GM19455 (cell line): Measurements from ENCODE around the gene TXLNB.
A peak's percentile ranks its signal among the peaks of the same experiment; 100 is the strongest.
"Not testable (repeated sequence)": the region's sequence is repeated elsewhere in the genome, so short reads cannot be mapped to it uniquely, and the experiment has no call there.

ENCODE experiments used
- ATAC-seq: cut with Tn5 transposase; IDR thresholded peaks from one replicate; pipeline ENCODE4 v1.9.1; 2021; ENCODE audit not compliant: unreplicated experiment

TXLNB gene

DNA sequence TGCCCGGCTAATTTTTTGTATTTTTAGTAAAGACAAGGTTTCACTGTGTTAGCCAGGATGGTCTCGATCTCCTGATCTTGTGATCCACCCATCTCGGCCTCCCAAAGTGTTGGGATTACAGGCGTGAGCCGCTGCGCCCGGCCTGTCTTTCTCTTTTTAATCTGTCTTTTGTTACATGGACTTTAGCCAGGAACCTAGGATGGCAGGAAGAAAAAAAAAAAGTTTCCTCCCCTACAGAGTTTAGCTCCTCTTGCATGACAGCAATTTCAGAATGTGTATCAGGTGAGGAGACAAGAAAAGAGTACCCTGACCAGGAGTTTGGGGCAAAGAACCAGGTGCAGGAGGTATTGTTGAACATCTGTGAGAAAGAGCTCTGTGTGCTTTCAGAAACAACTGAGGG is 21.4 kb upstream of the TXLNB start:
- ATAC-seq: no peak

DNA sequence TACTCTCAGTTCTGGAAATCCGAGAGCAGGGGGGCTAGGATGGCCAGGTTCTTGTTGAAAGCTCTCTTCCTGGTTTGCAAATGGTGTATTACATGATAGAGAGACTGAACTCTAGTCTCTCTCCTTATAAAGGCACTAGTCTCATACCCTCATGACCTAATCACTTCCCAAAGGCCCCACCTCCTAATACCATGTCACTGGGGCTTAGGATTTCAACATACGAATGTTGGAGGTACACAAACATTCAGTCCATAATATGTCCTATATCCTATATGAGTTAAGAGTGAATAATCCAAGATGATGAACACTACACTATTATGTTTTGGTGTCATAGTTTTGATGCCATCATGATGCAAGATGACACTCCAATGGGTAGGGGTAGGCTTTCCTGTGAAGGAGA is 20.0 kb upstream of the TXLNB start:
- ATAC-seq: no peak

DNA sequence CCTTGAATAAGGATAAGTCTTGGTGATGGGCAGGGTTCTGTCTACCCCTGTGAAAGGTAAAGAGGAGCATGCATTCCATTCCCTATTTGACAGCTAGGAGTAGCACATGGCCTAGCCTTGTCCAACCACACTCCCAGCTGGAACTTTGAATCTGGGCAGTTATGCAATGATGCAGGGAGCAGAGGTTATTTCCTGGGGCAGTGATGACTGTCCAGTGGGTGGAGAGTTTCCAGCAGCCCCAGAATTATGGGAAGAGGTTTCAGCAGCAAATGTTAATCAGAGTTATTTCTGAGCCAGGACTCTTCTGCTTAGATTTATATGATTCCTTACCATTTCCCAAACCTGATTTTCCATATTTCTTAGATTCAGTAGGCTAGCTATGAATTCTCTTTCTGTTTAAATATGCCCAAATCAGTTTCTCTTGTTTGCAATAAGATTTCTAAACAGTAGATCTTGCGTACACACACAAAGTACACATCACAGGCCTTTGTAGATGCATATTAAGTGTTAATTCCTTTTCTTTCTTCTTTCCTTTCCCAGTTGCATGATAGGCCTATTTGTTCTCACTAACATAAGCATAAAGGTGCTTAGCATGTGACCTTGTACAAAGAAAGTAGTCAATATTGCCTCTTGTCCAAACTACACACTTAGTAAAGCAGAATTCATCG is 17.3 kb upstream of the TXLNB start:
- no peak for ATAC-seq

DNA sequence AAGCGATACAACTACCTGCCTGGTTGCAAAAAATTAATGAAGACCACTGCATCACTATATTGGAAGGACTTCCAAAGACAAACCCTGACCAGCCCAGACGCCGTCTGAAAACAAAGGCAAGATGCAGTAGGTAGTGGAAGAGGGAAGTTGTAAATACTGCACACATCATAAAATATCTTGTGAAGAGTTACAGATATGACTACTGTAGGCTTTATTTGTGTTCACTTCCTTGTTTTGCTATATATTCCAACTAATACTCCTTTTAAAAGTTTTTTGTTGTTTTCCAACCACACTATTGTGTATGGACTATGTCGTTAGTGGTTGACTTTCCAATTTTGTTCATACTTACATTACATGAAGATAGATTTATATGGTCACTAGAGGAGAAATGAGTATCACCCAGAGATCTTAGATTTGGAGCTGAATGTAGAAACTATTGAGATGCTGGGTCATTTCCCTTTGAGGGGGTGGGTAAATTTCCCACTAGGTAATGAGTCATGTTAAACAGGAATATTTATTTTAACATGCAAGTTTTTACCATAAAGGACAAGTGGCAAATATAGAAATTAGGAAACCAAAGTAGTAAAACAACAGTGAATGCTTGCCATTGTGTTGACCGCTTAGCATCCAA is 16.6 kb upstream of the TXLNB start:
- ATAC-seq: peak; percentile 75

DNA sequence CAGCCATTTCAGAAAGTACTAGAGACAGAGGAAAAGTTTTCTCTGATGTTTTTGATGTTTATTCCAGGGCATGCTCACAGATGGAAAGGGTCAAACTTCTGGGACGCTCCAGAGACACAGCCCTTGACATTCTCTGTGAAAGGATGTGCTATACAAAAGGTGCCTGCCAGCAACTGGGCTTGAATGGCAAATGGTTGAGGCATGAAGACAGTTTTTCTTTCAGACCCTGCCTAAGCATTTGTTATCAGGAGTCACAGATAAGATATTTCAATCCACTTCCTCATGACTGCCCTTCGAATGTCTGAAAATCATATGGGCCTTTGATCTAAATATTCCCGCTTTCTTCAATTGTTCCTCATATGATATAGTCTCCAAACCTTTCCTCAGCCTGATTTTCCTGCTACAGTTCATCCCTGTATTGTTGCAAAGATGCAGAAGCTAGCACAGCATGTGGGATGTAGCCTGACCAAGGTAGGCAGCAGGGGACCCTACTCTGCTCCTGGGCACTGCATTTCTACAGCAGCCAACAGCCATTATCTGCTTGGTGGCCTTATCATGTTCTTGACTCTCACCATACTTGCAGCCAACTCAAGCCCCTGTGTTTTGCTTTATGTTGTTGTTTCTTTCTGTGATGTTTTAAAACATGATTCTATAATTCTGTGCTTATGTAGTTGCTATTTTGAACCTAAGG is 14.6 kb upstream of the TXLNB start:
- ATAC-seq: no peak

DNA sequence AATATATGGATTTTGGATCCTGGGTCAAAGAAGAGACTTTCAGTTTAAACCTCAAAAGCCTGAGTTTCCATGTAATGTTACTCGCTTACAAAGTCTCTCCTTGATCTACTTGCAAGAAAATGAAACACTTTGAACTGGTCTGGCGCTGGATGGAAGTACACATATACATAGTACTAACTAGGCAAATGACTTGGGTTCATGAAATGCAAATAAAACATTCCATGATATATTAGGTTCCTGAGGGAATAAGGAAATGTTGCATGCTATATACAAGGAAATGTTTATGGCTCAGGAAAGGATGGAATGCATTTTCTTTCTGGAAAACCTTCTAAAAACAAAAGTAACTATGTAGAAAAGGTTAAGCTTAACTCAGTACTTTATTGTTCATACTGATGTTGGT is 11.4 kb upstream of the TXLNB start:
- ATAC-seq: no peak

DNA sequence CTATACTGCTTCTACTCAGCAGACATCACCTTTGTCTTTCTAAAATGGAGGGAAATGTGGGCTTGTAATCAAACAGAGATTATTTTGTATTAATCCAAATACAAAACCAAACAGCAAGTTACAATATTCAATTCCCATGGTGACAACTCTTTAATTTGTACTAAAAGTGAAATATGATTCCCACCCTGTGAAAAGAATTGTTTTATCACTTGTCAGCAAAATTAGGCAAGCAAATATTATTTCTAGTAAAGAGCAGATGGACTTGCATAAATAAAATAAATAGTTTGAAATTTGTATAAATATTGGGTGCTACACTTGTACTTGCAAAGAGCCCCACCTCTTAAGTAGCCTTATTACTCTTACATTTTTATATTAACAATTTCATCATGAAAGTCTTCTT is 6.1 kb upstream of the TXLNB start:
- no peak for ATAC-seq

DNA sequence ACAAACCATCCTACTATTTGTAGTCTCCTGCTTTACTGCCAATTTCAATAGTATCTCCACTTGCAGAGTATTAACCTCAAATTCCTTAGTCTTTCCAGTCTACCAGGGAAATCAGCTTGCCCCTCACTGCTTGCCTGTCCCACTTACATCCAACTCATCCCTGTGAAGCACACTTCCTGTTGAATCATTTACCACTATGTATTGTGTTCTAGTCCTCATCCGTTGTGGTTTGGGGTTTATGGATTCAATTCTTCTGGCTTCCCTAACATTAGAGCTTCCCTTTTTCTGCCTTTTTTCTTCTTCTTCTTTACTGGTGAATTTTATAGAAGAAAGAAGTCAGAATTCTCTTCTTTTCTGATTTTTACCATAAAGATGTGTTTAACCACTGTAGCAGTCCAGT is 5.1 kb upstream of the TXLNB start:
- no peak for ATAC-seq

DNA sequence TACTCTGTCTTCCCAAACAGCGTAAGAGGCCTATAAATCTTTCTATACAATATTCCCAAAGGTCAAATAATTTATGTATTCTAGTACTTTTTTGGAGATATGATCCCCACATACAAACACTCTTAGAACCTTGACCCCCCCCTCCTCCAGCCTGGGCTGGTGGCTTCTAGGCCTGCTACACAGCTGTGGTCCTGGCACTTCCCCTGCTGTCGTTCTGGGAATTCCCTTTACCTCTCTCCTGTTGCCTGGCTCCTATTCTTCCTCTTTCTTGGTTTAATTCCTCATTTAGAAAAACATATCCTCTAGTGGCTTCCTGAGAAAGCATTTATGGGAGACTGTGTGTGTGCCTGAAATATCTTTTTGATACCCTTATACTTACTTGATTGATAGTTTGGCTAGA is 4.1 kb upstream of the TXLNB start:
- ATAC-seq: no peak

DNA sequence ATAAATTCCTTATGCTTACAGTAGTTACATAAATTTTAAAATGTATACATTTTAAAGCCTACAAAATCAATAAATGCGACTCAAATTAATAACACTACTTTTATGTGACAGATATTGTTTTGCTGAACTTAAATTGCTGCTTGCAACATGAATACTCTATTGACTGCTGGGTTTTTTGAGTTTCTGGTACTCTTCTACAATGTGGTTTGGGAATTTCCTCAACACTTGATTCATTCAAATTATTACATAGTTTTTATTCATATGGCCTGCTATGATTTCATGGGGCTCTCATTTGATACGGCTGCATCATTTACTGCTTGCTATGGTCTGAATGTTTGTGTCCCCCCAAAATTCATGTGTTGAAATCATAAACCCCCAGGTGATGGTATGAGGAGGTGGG is 2.3 kb upstream of the TXLNB start:
- no peak for ATAC-seq

DNA sequence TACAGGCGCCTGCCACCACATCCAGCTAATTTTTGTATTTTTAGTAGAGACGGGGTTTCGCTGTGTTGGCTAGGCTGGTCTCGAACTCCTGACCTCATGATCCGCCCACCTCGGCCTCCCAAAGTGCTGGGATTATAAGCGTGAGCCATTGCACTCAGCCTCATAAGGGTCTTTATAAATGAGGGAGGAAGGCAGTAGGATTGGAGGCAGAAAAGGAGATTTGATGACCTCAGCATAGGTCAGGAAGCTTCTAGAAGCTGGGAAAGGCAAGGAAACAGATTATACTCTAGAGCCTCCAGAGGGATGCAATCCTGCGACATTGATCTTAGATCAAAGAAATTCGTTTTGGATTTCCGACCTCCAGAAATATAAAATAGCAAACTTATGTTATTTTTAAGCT is 1.4 kb upstream of the TXLNB start:
- ATAC-seq: not testable (repeated sequence)

DNA sequence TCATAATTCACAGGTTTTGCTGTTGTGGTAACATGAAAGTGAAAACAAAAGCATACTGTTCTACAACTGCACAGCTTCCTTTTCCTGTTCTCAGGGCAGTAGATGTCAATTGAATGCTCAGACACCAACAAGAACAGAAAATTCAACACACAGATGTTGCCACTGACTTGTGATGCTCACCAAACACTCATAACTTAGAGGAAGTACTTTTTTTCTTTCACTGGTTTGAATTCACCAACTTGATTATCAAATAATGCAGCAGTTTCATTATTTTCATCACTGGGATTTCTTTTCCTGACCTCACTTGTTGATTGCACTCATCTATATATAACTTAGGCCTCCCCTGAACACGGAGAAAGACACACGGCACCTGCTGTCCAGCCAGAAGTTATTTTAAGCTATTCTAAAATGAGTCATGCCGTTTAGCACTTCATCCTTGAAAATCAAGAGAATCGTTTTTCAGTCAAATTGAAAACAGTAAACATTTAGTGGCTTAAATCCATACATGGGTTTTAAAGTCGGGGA is 949 bp downstream of the TXLNB start:
- ATAC-seq: peak; percentile 81

DNA sequence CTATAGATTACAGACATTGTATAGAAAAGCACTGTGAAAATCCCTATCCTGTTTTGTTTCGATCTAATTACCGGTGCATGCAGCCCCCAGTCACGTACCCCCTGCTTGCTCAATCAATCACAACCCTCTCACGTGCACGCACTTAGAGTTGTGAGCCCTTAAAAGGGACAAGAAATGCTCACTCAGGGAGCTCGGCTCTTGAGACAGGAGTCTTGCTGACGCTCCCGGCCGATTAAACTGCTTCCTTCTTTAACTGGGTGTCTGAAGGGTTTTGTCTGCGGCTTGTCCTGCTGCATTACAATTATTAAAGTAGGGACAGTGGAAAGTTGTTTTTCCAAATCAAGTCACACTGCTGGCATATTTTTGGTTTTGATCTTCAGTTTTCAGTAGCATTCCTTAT is 2.6 kb downstream of the TXLNB start:
- ATAC-seq: no peak

DNA sequence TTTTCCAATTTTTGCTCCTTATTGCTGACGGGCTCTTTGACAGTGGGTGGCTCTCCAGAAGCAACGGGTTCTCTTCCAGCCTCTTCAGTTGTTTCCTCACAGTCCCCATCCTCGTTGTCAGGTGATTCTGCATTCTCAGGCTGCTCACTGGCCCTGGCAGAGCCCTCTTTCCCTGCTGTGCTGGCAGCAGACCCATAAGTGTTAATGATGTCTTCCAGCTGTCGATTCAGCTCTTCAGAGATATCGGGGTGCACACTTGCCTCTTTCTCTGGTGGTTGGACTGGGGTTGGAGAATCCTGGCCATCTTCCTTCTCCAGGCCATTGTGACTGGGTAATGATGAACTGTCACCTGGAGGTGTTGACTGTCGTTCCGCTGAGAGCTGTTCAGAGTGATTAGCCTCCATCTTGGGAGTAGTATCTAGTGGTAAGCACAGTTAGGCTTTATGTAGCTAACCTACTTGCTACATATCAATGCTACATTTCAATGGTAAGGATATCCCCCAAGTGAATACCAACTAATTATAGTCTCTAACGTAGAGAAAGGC is 3.2 kb downstream of the TXLNB start:
- ATAC-seq: no peak

DNA sequence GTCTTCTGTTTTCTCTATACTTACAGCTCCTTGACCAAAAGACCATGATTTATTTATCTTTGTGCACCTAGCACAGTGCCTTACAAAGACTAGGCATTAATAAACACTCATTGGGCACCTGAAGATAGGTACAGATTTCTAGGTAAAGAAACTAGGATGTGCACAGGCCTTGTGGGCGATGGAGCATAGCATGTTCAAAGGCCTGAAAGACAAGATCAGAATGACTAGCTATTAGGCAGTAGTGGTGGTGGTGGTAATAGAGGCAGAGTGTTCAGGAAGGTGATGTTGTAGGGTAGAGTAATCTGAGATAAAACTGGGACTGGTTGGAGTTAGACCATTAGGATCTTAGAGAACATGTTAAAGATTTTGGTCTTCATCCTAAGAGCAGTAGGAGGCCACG is 3.9 kb downstream of the TXLNB start:
- no peak for ATAC-seq

DNA sequence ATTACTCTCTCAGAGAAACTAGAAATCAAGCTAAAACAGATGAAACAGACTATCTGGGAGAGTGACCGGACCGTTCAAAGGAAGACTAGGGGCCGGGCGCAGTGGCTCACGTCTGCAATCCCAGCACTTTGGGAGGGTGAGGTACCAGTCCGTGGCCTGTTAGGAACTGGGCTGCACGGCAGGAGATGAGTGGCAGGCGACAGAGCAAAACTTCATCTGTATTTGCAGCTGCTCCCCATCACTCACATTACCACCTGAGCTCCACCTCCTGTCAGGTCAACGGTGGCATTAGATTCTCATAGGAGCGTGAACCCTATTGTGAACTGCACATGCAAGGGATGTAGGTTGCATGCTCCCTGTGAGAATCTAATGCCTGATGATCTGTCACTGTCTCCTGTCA is 5.4 kb downstream of the TXLNB start:
- not testable (repeated sequence) for ATAC-seq

DNA sequence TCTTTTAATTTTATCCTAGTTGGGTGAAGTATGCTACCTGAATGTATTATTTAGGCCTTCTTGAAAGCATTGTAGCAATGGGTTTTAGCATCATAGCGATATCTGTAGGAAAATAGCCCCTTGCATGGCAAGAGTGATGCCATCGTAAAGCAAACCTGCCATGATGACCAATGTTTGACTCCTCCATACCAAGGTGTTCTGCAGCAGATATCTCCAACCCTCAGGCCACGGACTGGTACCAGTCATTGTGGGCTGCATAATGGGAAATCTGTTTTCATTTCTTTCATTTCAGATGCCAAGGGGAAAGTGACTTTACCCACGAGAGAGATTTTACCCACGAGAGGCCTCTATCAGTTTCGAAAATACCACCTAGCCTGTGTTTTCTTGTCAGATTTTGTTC is 6.2 kb downstream of the TXLNB start:
- no peak for ATAC-seq

DNA sequence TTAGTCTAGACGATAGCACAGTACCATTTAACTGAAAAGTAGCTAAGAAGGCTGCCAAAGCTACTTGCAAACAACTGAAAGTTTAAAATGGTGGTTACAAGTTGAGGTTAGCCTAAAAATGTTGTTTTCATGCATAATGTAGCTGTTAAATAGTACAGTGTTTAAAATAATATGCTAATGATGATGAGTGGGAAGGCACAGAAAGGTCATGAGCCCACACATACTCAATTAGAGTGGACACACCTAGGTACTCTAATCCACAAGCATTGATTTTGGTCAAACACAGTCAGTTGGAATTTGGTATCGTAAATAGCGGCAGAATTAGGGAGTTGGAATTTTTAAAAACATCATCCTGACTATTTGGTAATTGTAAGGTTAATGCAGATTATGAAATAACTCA is 7.0 kb downstream of the TXLNB start:
- ATAC-seq: no peak

DNA sequence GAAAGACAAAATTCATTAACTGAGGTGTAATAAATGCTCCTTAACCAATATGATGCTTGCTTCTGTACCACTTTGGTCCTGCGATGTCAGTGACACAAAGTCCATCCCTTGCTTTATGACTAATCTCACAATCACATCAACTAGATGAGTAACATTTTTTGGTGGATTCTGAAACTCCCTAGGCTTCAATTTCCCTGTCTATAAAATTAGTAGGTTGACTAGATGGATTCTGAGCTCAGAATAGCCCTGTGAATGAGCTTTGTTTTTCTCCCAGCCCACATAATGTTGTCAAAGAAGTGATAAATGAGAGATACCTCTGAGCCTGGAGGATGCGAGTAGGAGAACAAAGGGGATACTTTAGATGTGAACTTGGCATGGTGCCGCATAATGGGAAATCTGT is 9.1 kb downstream of the TXLNB start:
- no peak for ATAC-seq

DNA sequence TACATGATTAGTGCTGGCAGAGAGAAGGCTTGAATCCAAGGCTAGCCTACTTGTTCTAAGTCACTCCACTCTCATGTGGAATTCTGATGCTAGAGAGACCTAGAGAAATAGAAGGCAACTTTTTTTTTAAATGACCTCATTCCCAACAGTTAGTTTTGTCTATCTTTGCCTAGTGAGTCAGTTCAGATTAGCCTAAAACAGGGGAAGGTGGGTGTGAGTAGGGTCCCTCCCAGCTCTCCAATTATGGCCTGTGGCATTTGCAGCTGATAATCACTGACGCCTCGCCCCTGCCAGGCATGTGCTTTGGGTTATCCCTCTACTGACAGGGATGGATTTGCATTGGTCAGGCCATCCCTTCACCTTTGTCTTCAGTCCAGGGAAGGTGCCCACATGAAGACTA is 13.6 kb downstream of the TXLNB start:
- no peak for ATAC-seq

DNA sequence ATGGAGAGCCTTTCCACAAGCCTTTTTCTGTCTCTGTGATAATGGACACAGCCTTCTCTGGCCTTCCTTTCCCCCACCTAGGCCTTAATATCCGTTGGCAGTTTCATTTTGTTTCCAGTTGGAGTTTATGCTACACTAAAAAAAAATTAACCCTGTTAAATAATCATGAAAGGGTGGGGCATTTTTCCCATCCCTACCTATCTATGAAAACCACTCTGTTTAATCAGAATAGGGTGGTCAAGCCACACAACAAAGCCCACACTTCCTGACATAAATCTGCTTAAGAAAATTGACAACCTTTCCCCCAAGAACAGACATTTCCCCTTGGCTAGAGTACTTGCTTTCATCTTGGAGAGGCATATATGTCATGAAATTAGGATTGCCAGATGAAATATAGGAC is 14.2 kb downstream of the TXLNB start:
- ATAC-seq: no peak

DNA sequence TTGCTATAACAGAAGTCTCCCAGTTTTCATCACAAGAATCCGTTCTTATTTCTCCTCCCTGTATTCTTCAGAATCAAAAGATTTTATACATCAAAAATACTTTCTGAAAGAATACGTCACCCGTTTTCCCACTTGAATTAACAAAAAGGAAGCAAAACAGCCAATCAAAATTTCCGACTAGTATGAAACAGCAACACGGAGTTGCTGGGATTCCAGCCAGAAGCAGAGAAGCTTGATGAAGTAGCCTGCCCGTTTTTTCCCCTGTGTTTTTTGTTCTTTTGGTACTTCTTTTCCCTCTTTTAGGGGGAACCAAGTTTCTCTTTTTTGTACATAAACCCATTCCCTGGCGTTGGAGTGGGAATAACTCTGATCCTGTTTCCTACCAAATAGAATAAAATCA is 14.6 kb downstream of the TXLNB start:
- no peak for ATAC-seq
